ENCODE results near the gene SPO11. TPM values are rescaled to one million over a fixed set of nuclear protein-coding genes. Genes with fewer than 3 reads are reported as not detected.

The SPO11 gene
- total and polyA plus RNA-seq, 2 of the 4 experiments (the other 2 are of a cell fraction), result not detected

DNA sequence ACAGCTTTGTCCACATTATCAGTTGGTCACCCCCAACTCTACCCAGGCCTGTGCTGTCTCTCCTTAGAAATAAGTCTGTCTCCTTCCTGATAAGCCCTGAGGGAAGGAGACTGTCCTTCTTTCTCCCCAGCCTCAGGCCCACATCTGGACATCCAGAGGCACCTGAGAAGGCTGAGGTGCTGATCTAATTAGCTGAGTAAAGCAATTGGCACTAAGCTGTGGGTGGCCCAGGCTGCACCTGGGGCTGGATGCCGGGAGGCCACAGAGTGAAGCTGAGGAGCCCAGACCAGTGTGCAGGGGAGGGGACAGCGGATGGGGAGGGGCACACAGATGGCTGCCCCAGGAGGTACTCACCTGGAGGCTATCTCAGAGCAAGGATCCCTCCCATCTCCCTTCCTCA lies 37.0 kb upstream of the SPO11 start:
- no peak overlapping the region for H3K4ac ChIP-seq (ENCODE audit: low read depth, low read length)
- TF ChIP-seq CEBPB (IDR thresholded peaks at IDR 0.05; ENCODE audit: low read depth, low read length) (no peak), SMC3 (IDR thresholded peaks at IDR 0.05; ENCODE audit: low read depth, low read length) (no peak), CHD1 (IDR thresholded peaks at IDR 0.05; ENCODE audit: low read depth, low read length) (no peak), FOS (IDR thresholded peaks at IDR 0.05; ENCODE audit: low read depth, low read length) (no peak), NFE2L2 (IDR thresholded peaks at IDR 0.05; ENCODE audit: low read depth, low read length) (no peak), BHLHE40 (IDR thresholded peaks at IDR 0.05; ENCODE audit: low read depth, low read length) (no peak)
- TF ChIP-seq, protein P1, sequence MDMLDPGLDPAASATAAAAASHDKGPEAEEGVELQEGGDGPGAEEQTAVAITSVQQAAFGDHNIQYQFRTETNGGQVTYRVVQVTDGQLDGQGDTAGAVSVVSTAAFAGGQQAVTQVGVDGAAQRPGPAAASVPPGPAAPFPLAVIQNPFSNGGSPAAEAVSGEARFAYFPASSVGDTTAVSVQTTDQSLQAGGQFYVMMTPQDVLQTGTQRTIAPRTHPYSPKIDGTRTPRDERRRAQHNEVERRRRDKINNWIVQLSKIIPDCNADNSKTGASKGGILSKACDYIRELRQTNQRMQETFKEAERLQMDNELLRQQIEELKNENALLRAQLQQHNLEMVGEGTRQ (IDR thresholded peaks at IDR 0.05; ENCODE audit: low read depth, low read length), result no peak
- H2AFZ ChIP-seq (replicated peaks; ENCODE audit: low read length, poor library complexity), result no peak overlapping the region
- H2BK120ac ChIP-seq (ENCODE audit: low read depth, low read length), result no peak overlapping the region
- H2BK20ac ChIP-seq (ENCODE audit: low read depth, low read length), result no peak overlapping the region
- no CpG with 5 or more reads among the region's 2 CpGs for WGBS, 2 experiments (ENCODE audit: extremely low coverage in 2 of 2, insufficient read length in 1 of 2)
- no peak overlapping the region for H3K27ac ChIP-seq (ENCODE audit: insufficient read depth, low read length)
- no peak for DNase-seq
- H3K9ac ChIP-seq (ENCODE audit: low read depth, low read length), result no peak overlapping the region
- H3K9me1 ChIP-seq (ENCODE audit: insufficient read depth, low read length), result no peaks in the 10 kb centered on the region
- CTCF ChIA-PET, result no interaction called here
- ATAC-seq (ENCODE audit: low read depth), result no peak
- H4K20me1 ChIP-seq (ENCODE audit: insufficient read depth, low read length), result no peaks in the 10 kb centered on the region
- intact Hi-C loops (cut with micrococcal nuclease) (no loop called here), in situ Hi-C loops (cut with MboI; ENCODE audit: low sequenced_read_pairs) (no loop called here), dilution Hi-C loops (cut with HindIII; ENCODE audit: low sequenced_read_pairs, unreplicated experiment) (no loop called here)
- H3K4me1 ChIP-seq (ENCODE audit: control insufficient read depth, insufficient read depth, low read length), result peaks cover 2% of the 10 kb centered on the region; the same call in 1 of the 2 replicates
- H4K91ac ChIP-seq (ENCODE audit: insufficient read depth, low read depth, low read length), result no peak overlapping the region
- no peaks in the 10 kb centered on the region for H3K36me3 ChIP-seq (ENCODE audit: control insufficient read depth, insufficient read depth, low read length)
- peaks cover 15% of the 10 kb centered on the region for H3K27me3 ChIP-seq (ENCODE audit: control insufficient read depth, insufficient read depth, low read length)
- no peak overlapping the region for H3K23ac ChIP-seq (ENCODE audit: low read depth, low read length)
- H3K79me1 ChIP-seq (ENCODE audit: low read depth in 1 of 2, low read length in 2 of 2), result no peaks in the 10 kb centered on the region
- BruUV-seq (replicated peaks), result no TSS peak
- no peaks in the 10 kb centered on the region for H3K9me3 ChIP-seq (ENCODE audit: control insufficient read depth, insufficient read depth, low read length)
- no peak overlapping the region for H4K5ac ChIP-seq (ENCODE audit: low read depth, low read length)
- no peak overlapping the region for H2BK15ac ChIP-seq (ENCODE audit: low read depth, low read length)
- peak overlapping the region; percentile 42 for H2AK9ac ChIP-seq (replicated peaks; ENCODE audit: low read depth, low read length, poor library complexity)
- no peak overlapping the region for H3K4me3 ChIP-seq (ENCODE audit: insufficient read depth, low read depth, low read length)
- POLR2A ChIA-PET (ENCODE audit: unreplicated experiment), result no interaction called here
- no peak overlapping the region for H3K18ac ChIP-seq (ENCODE audit: low read depth, low read length)
- H2BK5ac ChIP-seq (ENCODE audit: low read depth, low read length, poor library complexity, severe bottlenecking), result no peak overlapping the region
- no peak overlapping the region for H2AK5ac ChIP-seq (ENCODE audit: low read depth, low read length)
- no peak overlapping the region for H4K8ac ChIP-seq (ENCODE audit: low read depth in 2 of 2, low read length in 2 of 2)
- no peak overlapping the region for H3K4me2 ChIP-seq (ENCODE audit: low read depth, low read length)
- H3K14ac ChIP-seq (replicated peaks; ENCODE audit: low read depth, low read length), result no peak overlapping the region
- no peak overlapping the region for H3K56ac ChIP-seq (ENCODE audit: extremely low read depth, insufficient read depth, low read length)

Measured in IMR-90 (cell line).